HG03342 (cell line): Measurements from ENCODE around the gene PTPRN2.

Experiments used
- ATAC-seq: cut with Tn5 transposase; IDR thresholded peaks from one replicate; pipeline ENCODE4 v1.9.1; 2021; ENCODE audit warnings: mild to moderate bottlenecking, moderate library complexity; ENCODE audit not compliant: unreplicated experiment

PTPRN2 gene

DNA sequence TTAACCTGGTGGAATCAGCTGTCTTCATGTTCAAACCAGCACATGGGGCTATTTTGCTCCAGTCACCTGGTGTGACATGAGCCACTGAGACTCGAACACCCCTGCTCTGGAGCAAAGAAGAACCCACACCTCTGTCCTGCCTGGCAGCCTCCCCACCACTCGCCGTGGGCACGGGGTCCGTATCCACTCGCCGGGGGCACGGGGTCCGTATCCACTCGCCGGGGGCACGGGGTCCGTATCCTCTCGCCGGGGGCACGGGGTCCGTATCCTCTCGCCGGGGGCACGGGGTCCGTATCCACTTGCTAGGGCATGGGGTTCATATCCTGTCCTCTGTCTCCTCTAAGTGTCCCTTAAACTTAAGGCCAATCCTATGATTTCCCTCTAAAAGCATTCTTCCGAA lies 558.7 kb downstream of the PTPRN2 start:
- ATAC-seq, result no peak

- no peak for ATAC-seq
Observed at GRCh38 chr7:158028290-158028941, 559.2 kb downstream of the PTPRN2 start.

DNA sequence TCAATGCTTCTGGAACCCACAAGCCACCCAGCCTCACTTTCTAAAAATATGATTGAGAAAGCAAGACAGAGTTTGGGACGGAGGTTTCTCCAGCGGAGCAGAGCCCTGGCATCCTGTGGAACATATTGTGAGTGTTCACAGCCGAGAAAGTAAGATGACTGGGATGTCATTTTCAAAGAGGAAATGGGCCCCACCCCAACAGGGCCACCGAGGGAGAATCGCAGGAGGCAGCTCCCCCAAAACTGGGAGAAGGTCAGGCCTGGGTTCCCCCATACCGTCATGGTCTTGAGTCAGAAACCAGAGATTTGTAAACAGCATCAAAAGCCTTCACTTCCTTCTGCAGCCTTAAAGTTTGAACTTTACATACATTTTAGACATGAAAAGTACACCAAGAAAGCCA lies 560.0 kb downstream of the PTPRN2 start:
- no peak for ATAC-seq

GRCh38 chr7:158026636-158027265 lies 560.9 kb downstream of the PTPRN2 start:
- ATAC-seq, result no peak

DNA sequence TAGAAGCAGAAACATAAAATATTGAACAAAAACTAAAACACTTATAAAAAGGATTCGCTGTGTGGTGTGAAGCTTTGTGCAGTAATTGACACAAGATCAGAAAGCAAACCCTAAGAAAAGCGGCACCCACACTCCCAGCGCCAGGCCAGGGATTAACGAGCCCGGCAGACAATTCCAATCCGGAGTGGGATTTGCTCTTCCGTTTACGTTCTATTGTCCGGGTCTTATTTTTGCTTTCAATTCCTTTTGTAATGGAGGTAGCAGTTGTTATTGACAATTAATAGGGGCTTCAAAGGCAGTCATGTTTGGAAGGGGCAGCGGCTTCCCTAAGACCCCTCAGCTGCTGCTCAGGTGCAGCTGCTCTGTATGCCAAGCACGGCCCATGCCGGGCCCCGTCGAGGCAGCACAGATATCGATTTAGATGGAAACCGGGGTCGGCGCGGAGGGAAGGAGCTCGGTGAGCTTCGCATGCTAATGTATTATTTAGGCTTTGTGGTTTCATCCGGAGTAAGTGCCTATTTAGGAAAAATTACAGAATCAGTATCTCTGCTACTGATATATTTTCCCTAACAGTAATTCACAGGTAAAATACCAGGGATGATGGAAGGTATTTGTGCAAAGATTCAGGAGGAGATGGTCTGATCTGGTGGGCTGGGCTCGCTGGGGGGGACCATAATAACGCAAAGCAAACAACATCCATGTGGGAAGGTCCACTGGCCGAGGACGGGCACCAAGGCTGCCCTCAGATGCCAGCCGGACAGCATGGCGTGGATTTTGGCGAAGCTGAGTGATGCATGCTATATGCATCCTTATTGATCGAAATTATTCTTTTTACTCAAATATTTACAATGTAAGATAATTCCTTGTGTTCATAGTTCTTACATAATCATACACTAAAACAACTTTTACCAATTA lies 561.7 kb downstream of the PTPRN2 start:
- no peak for ATAC-seq

GRCh38 chr7:158024881-158025280 lies 562.7 kb downstream of the PTPRN2 start:
- no peak for ATAC-seq

DNA sequence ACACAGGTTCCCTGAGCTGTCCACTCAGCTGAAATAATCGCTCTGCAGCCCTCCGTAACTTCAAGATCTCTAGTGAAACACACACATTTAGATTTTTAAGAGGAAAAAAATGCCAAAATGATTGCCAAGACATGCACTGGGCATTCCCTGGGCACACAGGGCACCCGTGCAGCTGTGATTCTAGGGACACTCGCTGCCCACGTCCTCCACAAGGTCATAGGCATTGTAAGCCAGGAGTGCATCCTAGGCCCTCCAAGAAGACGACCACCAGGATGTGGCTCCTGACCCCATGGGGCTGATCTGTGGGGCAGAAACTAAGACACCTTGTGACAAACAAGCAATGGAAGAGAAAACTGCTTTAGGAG lies 563.3 kb downstream of the PTPRN2 start:
- ATAC-seq, result no peak

DNA sequence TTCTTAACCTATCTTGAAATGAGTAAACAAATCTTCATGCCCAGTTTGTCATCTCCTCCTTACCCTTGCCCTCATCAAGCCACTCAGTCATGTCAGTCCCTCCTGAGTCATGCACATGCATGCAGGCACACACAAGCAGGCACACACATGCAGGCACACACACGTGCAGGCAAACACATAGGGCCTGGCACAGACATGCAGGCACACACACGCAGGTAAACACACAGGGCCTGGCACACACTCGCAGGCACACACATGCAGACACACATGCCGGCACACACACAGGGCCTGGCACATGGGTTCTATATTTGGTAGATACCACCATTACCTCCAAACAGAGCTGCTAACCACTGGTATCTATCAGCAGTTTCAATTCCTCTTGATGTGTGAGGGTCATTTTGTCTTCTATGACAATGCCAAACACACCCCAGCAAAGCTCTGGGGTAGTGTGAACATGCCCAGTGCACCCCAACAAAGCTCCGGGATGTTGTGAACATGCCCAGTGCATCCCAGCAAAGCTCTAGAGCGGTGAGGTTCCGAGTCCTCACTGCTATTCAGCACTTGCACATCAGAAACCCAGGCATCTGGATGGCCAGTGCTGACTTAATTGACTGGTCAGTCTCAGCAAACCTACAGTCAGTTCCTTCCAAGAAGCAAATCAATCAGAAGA lies 563.8 kb downstream of the PTPRN2 start:
- no peak for ATAC-seq

- ATAC-seq, result no peak
Observed at GRCh38 chr7:158023157-158023556, 564.5 kb downstream of the PTPRN2 start.

GRCh38 chr7:158022601-158023000 lies 565.0 kb downstream of the PTPRN2 start:
- ATAC-seq, result no peak

GRCh38 chr7:158021836-158022235 lies 565.8 kb downstream of the PTPRN2 start:
- ATAC-seq, result no peak

DNA sequence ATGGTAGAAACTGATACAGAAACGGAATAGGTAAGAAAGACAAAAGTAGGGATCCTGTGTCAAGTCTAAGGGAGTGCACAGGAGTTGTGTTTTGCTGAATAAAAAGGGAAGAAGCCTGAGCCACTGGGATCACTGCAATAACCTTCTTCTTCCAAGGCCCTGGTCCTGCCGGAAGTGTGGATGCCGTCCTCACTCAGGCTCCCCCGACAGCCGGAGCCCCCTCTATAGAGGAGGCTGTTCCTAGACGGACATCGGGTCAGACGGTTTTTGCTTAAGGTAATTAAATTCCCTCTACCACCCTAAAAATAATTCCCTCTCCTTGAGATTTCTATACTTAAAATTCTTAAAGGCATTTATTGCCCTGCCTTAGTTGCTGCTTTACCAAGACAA lies 566.9 kb downstream of the PTPRN2 start:
- no peak for ATAC-seq

DNA sequence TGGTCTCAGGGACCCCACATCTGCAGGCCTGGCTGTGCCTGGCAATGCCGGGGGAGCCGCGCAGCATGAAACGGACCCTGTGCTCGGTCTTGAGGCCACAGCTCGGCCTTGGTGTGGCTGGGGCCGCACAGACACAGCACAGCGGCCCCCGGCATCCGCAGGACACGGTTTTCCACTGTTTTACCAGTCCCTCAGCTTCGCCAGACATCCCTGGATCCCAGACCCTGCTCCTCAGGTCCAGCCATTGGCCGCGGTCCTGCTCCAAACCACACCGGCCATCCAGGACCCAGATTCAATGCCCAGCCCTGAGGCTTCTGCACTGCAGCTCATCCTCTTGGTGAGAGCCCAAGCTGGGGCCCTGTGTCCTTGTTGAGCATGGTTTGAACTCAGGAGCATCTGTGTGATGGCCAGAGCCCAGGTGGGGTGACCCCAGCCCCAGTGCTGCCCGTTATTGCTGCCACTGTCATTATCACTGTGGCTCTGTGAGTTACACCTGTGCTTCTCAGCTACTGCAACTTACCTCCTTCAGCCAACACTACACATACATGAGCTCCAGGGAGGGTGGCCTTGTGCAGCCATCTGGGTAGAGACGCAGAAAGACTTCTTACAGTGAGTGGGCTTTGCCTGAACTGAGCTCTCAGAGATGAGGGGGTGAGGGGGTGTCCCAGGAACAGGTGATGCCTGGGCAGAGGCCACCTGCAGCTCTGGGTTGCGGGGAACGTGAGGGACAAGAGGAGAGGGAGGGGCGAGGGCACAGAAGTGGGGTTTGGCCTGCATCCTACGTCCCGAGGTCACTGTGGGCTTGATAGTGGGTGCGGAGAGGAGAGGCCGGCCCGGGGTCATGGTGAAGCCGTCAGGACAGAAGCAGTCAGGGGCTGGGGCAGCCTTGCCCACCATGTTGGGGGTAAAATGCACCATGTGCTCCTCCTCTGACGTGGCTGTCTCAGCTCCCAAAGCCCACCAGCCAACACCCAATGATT lies 567.6 kb downstream of the PTPRN2 start:
- ATAC-seq, result no peak

DNA sequence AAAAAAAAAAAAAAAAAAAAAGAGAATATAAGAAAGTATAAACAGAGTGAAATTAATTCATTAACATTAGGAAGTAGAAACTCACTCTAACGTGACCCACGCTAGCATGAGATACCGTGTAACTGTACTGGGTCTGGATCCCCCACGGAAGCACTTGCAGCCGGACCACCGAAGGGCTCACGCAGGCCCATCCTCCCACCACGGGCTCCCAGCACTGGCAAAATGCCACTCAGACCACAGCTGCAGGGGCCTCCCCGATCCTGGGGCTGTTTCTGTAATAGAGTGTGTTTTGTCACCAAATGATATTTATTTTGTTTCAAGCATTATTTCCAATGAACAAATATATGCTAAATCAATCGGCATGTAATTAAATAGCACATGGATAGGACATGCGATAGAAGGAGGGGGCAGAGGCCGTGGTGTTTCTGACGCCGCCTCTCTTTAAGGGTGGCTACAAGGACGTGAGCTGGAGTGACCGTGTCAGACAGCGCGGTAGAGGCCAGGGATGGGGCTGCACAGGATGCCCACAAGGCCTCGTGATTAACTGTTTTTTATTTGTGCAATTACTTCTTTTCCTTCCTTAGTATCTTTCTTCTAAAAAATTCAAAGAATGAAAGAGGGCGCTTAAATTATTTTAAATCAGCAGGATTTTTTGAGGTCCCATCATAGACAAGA lies 568.5 kb downstream of the PTPRN2 start:
- no peak for ATAC-seq

DNA sequence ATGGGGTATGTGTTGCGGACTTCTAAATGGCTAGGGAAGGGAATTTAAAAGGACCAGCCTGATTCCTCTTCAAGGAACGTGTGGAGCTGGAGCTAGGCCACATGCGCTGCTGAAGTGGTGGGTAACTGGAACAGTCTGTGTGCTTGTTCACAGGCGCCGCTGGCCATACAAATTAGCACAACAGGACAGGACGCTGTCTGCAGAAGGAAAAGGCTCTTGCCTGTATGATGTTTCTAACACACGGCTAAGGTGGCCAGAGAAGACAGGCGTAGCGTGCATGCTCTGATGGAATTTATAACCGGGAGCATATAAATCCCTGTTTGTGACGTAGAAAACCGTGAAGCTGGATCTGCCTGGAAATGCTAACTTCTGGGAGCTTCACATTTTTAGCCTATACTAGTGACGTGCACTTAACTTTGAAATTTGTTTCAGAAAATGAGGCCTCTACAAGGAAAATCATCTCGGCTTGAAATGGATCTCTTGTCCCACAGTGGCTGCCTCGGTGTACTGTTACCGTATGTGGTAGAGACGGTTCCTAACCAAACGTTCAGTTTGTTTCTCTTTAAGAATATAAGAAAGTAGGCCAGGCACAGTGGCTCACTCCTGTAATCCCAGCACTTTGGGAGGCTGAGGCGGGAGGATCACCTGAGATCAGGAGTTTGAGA lies 569.4 kb downstream of the PTPRN2 start:
- ATAC-seq, result no peak

DNA sequence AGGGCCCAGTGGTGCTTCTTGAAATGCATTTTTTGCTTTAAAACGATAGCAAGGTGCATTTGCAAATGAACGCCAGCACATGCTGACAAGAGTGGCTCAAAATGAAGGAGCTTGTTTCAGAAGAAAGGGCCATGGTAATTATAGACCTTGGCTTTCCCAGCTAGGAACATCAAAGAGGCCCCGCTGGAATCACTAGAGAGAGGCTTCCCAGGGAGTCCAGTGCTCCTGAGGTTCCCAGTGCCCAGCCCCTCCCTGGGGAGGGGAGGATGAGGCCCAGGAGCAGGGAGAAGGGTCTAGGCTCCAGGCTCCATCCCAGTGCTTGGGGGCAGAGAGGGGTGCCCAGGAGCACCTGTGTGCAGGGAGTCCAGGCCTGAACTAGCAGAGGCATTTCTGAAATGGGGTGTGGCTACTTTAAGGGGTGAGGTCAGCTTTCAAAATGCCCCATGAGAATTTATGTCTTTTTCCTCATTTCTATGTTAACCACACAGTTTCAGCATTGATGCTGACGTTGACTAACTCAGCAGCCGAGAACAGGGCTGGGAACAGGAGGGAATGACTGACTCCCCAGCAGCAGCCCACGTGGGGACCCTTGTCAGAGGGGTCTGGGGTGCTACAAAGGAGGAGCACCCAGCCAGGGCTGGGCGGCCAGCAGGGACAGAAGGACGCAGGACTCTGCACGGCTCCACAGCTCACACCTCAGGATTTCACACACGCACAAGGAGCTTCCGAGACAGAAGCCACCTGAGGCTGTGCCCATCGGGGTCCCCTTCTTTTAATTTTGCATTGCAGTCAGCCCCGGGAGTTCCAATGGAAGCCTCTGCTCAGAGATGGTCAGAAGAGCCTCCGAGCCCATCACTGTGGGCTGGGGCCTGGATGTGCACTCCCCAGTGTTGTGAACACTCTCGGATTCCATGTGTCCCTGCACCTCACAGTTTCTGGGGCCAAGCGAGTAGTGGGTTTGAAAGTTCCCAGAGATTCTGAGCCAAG lies 570.2 kb downstream of the PTPRN2 start:
- no peak for ATAC-seq

DNA sequence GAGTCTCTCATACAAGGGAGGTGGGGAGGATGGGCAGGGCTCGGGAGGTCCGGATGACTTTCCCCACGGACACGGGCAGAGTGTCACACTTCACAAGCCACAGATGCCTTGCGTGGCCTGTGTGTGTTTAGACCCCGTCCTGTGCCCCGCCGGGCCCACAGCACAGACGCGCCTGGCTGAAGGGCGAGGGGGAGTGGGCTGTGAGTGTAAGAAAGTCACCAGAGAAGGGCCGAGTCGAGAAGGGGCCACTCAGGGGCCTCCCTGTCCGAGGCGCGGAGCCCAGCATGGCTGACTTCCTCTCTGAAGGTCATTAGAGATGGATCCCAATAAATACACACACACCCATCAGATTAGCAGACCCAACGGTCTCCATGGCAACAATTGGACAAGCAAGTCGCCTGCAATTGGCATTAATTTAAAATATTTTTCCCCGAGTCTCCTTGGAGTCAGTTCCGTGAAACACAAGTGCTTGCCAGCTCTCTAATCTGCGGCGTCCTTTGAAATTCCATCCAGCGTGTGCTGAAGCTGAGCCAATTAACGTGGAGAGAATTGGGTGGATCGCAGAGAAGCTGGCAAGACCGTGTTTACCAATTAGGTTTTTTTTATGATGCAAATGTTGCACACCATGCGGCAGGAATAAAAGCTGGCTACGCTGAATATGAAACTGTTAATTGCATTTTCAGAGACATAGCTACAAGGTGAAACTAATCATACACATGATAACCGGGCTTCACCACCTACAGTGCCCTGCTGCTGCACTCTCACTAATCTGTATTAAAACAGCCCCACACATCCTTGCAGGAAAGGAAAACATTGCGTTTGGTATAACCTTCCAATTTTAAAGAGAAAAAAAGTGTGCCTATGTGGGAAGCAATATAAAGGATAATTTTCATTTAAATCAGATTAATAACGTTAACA lies 571.2 kb downstream of the PTPRN2 start:
- no peak for ATAC-seq
